OCI-LY1 (cell line): Measurements from ENCODE around the gene C10orf120.

Experiments used
- H2AFZ ChIP-seq: fragments of 200-600 bp; sonication (generic), shearing (Covaris generic); 2 replicates; pipeline ENCODE4 v1.6.0; 2014; ENCODE audit warnings: antibody characterized with exemption, mild to moderate bottlenecking, low read length
- H3F3A ChIP-seq: fragments of 200-600 bp; sonication (generic), shearing (Covaris generic); 2 replicates; pipeline ENCODE4 v1.6.0; 2014; ENCODE audit warnings: mild to moderate bottlenecking, antibody characterized with exemption, low read length, moderate library complexity; ENCODE audit not compliant: insufficient read depth
- H3K27ac ChIP-seq: fragments of 200-600 bp; sonication (generic); 2 replicates; pipeline ENCODE4 v1.5.1; 2014; ENCODE audit warnings: low read length, mixed run types, mild to moderate bottlenecking, low read depth; ENCODE audit not compliant: poor library complexity, severe bottlenecking
- H3K27me3 ChIP-seq: fragments of 200-600 bp; sonication (generic); 2 replicates; pipeline ENCODE4 v1.6.0; 2014; ENCODE audit warnings: antibody characterized with exemption, mild to moderate bottlenecking, low read length, moderate library complexity; ENCODE audit not compliant: insufficient read depth
- H3K36me3 ChIP-seq: fragments of 200-600 bp; sonication (generic); 2 replicates; pipeline ENCODE4 v1.6.1; 2014; ENCODE audit warnings: mild to moderate bottlenecking, antibody characterized with exemption, low read length, moderate library complexity, mixed read lengths; ENCODE audit not compliant: insufficient read depth
- H3K4me1 ChIP-seq: fragments of 200-600 bp; sonication (generic); 2 replicates; pipeline ENCODE4 v1.5.1; 2014; ENCODE audit warnings: mild to moderate bottlenecking, low read length, moderate library complexity; ENCODE audit not compliant: insufficient read depth, severe bottlenecking
- H3K4me2 ChIP-seq: fragments of 200-600 bp; sonication (generic), shearing (Covaris generic); 2 replicates; pipeline ENCODE4 v1.6.1; 2014; ENCODE audit warnings: low read length
- H3K4me3 ChIP-seq: fragments of 200-600 bp; sonication (generic); 2 replicates; pipeline ENCODE4 v1.5.1; 2014; ENCODE audit warnings: low read length, low read depth, mild to moderate bottlenecking, mixed read lengths; ENCODE audit not compliant: poor library complexity, severe bottlenecking
- H3K79me2 ChIP-seq: fragments of 200-600 bp; shearing (Covaris generic); 2 replicates; pipeline ENCODE4 v1.6.1; 2016; ENCODE audit warnings: mixed run types, low read length, mixed read lengths; ENCODE audit not compliant: insufficient read depth
- H3K9ac ChIP-seq: fragments of 200-600 bp; sonication (generic), shearing (Covaris generic); 2 replicates; pipeline ENCODE4 v1.6.1; 2014; ENCODE audit warnings: mild to moderate bottlenecking, low read length, mixed read lengths
- H3K9me2 ChIP-seq: fragments of 200-600 bp; sonication (generic), shearing (Covaris generic); 2 replicates; pipeline ENCODE4 v1.6.1; 2014; ENCODE audit warnings: low read depth, mild to moderate bottlenecking, low read length, mixed read lengths
- H3K9me3 ChIP-seq: fragments of 200-600 bp; shearing (Covaris generic); 2 replicates; pipeline ENCODE4 v1.6.1; 2014; ENCODE audit warnings: low read length, mixed read lengths
- H4K20me1 ChIP-seq: fragments of 200-600 bp; sonication (generic), shearing (Covaris generic); 2 replicates; pipeline ENCODE4 v1.6.0; 2016; ENCODE audit warnings: mild to moderate bottlenecking, low read length; ENCODE audit not compliant: insufficient read depth
- EZH2 ChIP-seq: fragments of 200-600 bp; sonication (generic), shearing (Covaris generic); IDR thresholded peaks from 2 replicates; pipeline ENCODE4 v1.8.0; 2017; ENCODE audit warnings: borderline replicate concordance, mixed run types, mild to moderate bottlenecking, antibody characterized with exemption, low read length, moderate library complexity, mixed read lengths
- TF ChIP-seq, protein P1 (sequence below): fragments of 200-600 bp; sonication (generic), shearing (Covaris generic); IDR thresholded peaks from 2 replicates; pipeline ENCODE4 v1.5.1; 2017; ENCODE audit warnings: mild to moderate bottlenecking, antibody characterized with exemption, low read length, moderate library complexity, mixed read lengths

Gene C10orf120

DNA sequence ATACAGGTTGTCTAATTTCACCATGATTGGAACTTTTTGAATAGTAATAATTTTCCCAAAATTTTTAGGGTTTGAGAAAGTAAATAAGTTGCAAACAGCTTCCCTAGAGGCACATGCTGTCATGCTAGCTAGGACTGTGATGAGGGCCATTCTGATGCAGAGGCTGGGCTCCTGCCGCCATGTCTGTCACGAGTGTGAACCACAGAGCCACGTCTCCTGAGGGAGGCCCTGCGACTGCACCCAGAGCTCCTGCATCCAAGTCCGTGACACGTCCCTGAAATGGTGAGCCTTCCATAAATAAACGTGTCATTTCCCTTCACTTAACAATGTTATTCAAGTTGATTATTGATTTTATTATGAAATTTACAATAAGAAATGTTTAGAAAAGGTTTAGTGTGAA, 40.0 kb downstream of the C10orf120 start:
- Histone ChIP-seq H3F3A (no peaks in the 10 kb centered on the region), H3K9ac (no peak overlapping the region), H2AFZ (no peak overlapping the region), H3K36me3 (no peaks in the 10 kb centered on the region), H3K27ac (no peak overlapping the region), H3K9me2 (no peaks in the 10 kb centered on the region), H3K4me2 (no peak overlapping the region), H3K79me2 (no peaks in the 10 kb centered on the region), H4K20me1 (no peaks in the 10 kb centered on the region), H3K4me3 (no peak overlapping the region), H3K27me3 (no peaks in the 10 kb centered on the region), H3K4me1 (no peaks in the 10 kb centered on the region), H3K9me3 (no peaks in the 10 kb centered on the region)
- no peak for TF ChIP-seq EZH2
- TF ChIP-seq, protein P1, sequence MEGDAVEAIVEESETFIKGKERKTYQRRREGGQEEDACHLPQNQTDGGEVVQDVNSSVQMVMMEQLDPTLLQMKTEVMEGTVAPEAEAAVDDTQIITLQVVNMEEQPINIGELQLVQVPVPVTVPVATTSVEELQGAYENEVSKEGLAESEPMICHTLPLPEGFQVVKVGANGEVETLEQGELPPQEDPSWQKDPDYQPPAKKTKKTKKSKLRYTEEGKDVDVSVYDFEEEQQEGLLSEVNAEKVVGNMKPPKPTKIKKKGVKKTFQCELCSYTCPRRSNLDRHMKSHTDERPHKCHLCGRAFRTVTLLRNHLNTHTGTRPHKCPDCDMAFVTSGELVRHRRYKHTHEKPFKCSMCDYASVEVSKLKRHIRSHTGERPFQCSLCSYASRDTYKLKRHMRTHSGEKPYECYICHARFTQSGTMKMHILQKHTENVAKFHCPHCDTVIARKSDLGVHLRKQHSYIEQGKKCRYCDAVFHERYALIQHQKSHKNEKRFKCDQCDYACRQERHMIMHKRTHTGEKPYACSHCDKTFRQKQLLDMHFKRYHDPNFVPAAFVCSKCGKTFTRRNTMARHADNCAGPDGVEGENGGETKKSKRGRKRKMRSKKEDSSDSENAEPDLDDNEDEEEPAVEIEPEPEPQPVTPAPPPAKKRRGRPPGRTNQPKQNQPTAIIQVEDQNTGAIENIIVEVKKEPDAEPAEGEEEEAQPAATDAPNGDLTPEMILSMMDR: no peak

DNA sequence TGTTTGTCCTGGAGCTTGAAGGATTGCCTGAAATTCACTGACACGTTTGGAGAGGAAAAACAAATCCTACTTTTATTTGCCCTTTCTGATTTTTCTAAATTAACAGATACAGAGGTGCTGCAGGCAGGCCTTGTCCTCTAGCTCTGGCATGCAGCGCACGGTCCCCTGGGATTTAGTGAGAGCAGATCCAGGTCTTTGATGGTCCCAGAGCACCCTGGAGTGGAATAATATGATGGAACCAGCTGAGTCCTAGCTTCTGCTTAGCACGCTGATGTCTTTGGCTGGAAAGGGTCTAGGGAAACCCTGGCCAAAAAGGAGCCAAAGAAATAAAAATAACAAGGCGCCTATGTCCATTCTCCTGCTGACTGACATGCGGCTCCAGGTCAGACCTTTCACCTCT, 40.5 kb downstream of the C10orf120 start:
- Histone ChIP-seq H3K36me3 (no peaks in the 10 kb centered on the region), H3K4me2 (no peak overlapping the region), H3K9ac (no peak overlapping the region), H3K9me2 (no peaks in the 10 kb centered on the region), H3K4me3 (no peak overlapping the region), H3K79me2 (no peaks in the 10 kb centered on the region), H3K4me1 (no peaks in the 10 kb centered on the region), H4K20me1 (no peaks in the 10 kb centered on the region), H3K27me3 (no peaks in the 10 kb centered on the region), H2AFZ (no peak overlapping the region), H3K27ac (no peak overlapping the region), H3K9me3 (no peaks in the 10 kb centered on the region), H3F3A (no peaks in the 10 kb centered on the region)
- TF ChIP-seq, protein P1: no peak
- no peak for TF ChIP-seq EZH2

- Histone ChIP-seq H3K79me2 (no peaks in the 10 kb centered on the region), H3K9me2 (no peaks in the 10 kb centered on the region), H3K4me2 (no peak overlapping the region), H3K27me3 (no peaks in the 10 kb centered on the region), H3K4me3 (no peak overlapping the region), H3K36me3 (no peaks in the 10 kb centered on the region), H3F3A (no peaks in the 10 kb centered on the region), H2AFZ (no peak overlapping the region), H4K20me1 (no peaks in the 10 kb centered on the region), H3K4me1 (no peaks in the 10 kb centered on the region), H3K9me3 (no peaks in the 10 kb centered on the region), H3K27ac (no peak overlapping the region), H3K9ac (no peak overlapping the region)
- TF ChIP-seq, protein P1: no peak
- TF ChIP-seq EZH2: no peak
Observed at GRCh38 chr10:122658356-122659049, 41.1 kb downstream of the C10orf120 start.
